Omental fat pad (tissue), 4 donors: ENCODE measurements around the gene SLC39A9. TPM values are rescaled to one million over a fixed set of nuclear protein-coding genes. Genes with fewer than 3 reads are reported as not detected.

Experiments
- ATAC-seq: fragments of 150-250 bp; one replicate; pipeline ENCODE4 v1.9.1; 2016; ENCODE audit warnings: mild to moderate bottlenecking, moderate library complexity; ENCODE audit not compliant: low FRiP score
- DNase-seq: peaks from one replicate; pipeline ENCODE4 v3.0.0-alpha.2; 2019; ENCODE audit warnings: low spot score
- total RNA-seq, 4 donors: library from RNA; depleted of rRNA; stranded (reverse); fragments of >200 nt; gene quantifications; one replicate each; pipeline ENCODE4 v1.1.0, GENCODE V29; 2016
- TF ChIP-seq, protein P1 (sequence below), 3 donors: fragments of 450-650 bp; IDR thresholded peaks; one replicate each; pipeline ENCODE4 v1.5.1; 2016 to 2017; ENCODE audit warnings: antibody characterized with exemption in 3 of 3, mild to moderate bottlenecking in 3 of 3, moderate library complexity in 2 of 3

Gene SLC39A9
- total RNA-seq, 4 donors from 2014 or later: 57.9 to 80.7 (median 69.6) TPM

- ATAC-seq (no peak), DNase-seq (no peak)
- TF ChIP-seq, protein P1, sequence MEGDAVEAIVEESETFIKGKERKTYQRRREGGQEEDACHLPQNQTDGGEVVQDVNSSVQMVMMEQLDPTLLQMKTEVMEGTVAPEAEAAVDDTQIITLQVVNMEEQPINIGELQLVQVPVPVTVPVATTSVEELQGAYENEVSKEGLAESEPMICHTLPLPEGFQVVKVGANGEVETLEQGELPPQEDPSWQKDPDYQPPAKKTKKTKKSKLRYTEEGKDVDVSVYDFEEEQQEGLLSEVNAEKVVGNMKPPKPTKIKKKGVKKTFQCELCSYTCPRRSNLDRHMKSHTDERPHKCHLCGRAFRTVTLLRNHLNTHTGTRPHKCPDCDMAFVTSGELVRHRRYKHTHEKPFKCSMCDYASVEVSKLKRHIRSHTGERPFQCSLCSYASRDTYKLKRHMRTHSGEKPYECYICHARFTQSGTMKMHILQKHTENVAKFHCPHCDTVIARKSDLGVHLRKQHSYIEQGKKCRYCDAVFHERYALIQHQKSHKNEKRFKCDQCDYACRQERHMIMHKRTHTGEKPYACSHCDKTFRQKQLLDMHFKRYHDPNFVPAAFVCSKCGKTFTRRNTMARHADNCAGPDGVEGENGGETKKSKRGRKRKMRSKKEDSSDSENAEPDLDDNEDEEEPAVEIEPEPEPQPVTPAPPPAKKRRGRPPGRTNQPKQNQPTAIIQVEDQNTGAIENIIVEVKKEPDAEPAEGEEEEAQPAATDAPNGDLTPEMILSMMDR (IDR thresholded peaks at IDR 0.05): no peak
Measured at GRCh38 chr14:69358966-69359365, 39.5 kb upstream of the SLC39A9 start.

DNA sequence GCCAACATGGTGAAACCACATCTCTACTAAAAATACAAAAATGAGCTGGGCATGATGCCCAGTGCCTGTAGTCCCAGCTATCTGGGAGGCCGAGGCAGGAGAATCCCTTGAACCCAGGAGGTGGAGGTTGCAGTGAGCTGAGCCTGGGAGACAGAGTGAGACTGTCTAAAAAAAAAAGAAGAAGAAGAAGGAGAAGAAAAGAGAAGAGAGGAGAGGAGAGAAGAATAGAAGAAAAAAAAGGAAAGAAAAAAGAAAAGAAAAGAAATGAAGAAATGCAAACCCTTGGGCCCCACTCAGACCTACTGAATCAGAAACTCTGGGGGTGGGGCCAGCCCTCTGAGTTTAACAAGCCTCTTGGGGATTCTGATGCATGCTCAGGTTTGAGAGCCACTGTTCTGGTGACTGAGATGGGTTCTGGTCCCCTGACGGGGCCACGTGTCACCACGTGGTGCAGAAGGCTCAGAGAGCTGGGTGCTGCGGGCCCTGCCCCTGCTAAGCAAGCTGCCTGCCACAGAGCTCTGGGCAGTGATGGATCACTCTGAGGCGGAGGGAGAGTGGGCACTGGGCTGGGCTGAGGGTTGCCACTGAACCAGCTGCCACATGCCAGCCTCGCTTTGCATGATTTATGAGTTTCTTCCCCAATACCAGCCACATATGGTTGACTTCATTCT, 37.9 kb upstream of the SLC39A9 start:
- DNase-seq (no peak), ATAC-seq (no peak)
- TF ChIP-seq, protein P1 (IDR thresholded peaks at IDR 0.05): no peak

- TF ChIP-seq, protein P1 (IDR thresholded peaks at IDR 0.05): no peak
- no peak for DNase-seq
- ATAC-seq: no peak
Measured at GRCh38 chr14:69363055-69363454, 35.4 kb upstream of the SLC39A9 start.

DNA sequence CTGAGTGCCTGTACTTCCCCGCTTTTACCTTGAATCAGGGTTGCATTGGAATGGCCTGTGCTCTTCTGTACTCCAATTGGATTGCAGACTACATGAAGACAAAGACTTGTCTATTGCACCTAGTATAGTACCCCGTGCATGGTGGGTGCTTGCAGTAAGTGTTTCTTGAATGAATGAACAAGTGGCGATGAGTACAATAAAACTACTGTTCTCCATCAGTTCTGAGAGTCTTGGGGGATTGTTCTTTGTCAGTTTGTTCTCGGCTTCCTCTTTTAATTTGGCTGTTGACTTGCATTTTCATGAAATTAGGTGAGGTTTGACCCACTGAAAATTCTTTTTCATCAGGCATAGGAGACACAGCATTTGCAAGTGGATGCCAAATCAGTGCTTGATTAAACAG, 34.5 kb upstream of the SLC39A9 start:
- ATAC-seq (no peak), DNase-seq (no peak)
- TF ChIP-seq, protein P1 (IDR thresholded peaks at IDR 0.05): no peak

DNA sequence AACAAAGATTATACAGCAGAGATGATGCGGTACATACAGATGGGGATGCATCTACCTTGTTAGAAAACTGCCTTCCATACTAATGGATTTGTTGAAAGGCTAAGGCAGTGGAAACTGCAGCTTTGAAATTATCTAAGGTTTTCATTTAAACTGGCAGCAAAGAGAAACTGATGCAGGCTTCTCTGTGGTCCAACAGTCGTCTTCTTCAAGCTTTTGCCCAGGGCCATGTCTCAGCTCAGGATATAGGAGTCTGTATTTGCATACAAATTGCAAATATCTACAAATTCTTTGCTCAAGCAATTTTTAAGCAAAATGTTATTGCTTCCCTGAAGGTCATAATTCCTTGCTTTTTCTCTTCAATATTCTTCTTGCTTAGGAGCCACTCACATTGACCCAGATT, 34.1 kb upstream of the SLC39A9 start:
- TF ChIP-seq, protein P1 (IDR thresholded peaks at IDR 0.05): no peak
- no peak for DNase-seq
- ATAC-seq: no peak

- DNase-seq: no peak
- no peak for ATAC-seq
Measured at GRCh38 chr14:69366069-69366468, 32.4 kb upstream of the SLC39A9 start.

DNA sequence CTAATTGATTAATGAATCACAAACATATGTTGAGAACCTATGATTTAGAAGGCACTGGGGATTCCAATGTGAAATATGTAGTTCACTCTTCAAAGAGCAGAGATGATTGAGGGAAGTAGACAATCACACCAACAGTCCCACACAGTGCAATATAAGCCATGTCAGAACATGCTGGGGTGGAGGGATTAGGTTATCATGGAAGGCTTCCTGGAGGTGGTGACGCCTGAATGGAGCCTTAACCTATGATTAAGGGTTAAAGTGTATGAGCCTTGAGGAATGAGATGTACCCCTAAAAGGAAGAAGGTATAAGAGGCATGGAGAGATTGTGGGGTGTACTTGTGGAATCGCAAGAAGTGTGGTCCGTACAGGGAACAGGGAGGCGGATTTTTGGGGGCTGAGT, 31.7 kb upstream of the SLC39A9 start:
- TF ChIP-seq, protein P1 (IDR thresholded peaks at IDR 0.05): no peak
- no peak for ATAC-seq
- no peak for DNase-seq

More at GRCh38 chr14:69366069-69366468, 32.4 kb upstream of the SLC39A9 start:
- TF ChIP-seq, protein P1 (IDR thresholded peaks at IDR 0.05): no peak
